NCI-H146 (cell line): ENCODE results near the gene EBF4.
"Not testable (repeated sequence)": the region's sequence is repeated elsewhere in the genome, so short reads cannot be mapped to it uniquely, and the experiment has no call there.

Source experiments
- DNase-seq: peaks from one replicate; lab custom pipeline; 2025; lab: John Stamatoyannopoulos, UW

The EBF4 gene

GRCh38 chr20:2796011-2796660 lies 103.6 kb downstream of the EBF4 start:
- no peak for DNase-seq

DNA sequence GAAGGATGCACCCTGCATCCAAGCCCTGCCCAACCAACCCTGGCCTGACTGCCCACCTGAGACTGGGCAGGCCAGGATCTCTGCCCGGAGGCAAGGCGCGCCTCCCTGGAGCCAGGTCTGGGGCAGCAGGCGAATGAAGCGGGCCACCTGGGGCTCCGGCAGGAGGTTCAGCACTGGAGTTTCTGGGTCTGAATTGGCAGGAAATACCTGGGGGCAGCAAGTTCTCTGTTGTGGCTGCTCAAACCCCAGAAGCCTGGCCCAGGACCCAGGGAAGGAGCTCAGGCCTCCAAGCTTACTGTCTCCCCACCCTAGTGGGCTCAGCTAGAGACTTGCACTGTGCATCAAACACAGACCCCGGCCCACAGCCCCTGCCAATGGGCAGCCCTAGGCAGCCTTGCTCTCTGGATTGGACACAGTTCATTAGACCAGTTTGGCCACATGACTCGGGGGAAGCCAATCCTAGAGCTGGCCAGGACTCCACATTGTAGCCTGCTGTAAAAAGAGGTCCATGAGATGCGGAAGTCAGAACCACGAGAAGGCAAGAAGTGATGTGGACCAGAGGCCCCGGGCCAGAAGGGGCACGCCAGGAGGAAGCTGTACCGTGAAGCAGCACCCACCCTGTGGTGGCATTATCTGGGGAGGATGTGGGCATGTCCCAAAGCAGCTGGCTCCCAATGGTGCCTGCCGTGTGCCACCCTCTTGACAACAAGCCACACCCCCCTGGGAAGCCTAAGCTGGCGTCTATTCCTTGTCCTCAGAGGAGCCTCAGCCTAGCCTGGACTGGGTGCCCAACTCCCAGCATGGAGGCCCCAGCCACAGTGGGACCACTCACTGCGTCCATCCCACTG lies 104.8 kb downstream of the EBF4 start:
- no peak for DNase-seq

- no peak for DNase-seq
Observed at GRCh38 chr20:2798095-2798805, 105.7 kb downstream of the EBF4 start.

DNA sequence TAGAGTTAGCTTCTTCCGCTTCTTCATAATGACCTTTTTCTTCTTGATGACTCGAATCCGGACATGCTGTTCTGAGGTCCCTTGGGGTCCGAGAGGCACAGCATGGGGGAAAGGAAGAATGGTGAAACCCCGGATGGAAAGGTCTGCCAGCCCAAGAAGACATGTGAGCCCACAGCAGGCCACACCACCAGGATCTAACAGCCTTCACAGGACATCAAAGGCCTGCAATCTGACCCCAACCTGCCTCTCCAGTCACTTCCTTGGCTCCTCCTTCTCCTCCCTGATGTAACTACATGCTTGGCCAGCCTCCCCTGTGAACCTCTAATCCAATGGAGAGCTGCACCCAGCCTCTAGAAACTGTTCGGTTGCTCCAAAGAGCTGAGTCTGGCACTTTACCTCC lies 106.2 kb downstream of the EBF4 start:
- DNase-seq = no peak

DNA sequence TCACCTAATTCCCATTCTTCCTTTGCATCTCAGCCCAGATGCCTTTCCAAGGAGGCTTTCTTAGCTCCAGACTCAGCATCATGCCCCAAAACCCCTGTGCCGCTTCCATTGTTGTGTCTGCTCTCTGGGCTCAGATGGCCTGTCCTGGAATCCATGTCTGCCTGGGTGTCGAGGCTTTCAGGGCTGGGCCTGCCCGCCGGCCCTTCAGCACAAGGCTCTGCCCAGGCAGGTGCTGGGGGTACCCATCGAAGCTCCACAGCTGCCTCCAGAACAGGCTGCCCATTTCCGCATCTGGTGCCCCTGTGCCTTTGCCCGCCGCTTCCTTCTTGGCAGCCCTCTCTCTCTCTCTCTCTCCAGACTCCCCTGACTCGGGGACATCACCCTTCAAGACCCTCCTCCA lies 106.7 kb downstream of the EBF4 start:
- DNase-seq = no peak

GRCh38 chr20:2799688-2800520 lies 107.3 kb downstream of the EBF4 start:
- DNase-seq = peak; percentile 56

- DNase-seq = peak; percentile 83
Observed at GRCh38 chr20:2800521-2801285, 108.1 kb downstream of the EBF4 start, which contains the start of gene CPXM1. Gene CPXM1, minus strand, starts transcription at chr20:2800627. Its CDS starts 55 bp downstream, at chr20:2800572.

GRCh38 chr20:2801286-2801728 lies 108.7 kb downstream of the EBF4 start:
- peak; percentile 36 for DNase-seq

- DNase-seq = no peak
Observed at GRCh38 chr20:2804041-2804828, 111.7 kb downstream of the EBF4 start.

DNA sequence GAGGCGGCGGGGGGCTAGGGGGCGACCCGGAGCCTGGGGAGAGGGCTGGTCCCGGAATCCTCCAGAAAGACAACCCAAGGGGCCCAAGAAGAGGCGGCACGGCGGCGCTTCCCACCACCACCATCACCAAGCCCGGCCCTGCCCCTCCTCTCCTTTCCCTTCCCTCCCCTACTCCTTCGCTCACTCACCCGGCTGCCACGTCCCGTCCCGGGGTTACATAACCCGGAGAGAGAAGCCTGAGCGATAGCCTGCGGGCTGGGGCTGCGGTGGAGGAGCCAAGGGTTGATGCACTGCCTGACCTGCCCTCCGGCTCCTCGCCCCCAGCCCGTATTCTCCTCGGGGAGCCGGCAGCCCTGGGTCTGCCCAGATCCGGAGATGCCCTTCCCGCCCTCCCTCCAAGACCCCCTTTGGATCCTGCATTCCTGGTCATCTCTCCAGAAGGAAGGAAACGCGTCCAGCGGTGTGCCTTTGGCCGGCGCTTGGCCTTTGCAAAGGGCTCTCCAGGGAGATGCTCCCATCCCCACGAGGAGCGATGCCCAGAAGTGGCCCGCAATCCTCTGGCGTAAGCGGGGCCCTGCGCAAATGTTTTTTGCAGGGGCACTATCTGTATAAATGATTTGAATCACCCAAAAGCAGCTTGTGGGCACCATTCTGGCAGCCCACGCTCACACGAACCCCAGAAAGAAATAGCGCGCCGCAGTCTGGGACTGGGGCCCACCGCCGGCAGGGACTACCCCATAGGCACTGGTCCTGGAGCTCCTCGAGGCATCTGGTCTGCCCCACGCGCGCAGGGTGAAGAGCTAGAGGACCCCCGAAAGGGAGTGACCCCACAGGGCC lies 112.5 kb downstream of the EBF4 start:
- DNase-seq = no peak

DNA sequence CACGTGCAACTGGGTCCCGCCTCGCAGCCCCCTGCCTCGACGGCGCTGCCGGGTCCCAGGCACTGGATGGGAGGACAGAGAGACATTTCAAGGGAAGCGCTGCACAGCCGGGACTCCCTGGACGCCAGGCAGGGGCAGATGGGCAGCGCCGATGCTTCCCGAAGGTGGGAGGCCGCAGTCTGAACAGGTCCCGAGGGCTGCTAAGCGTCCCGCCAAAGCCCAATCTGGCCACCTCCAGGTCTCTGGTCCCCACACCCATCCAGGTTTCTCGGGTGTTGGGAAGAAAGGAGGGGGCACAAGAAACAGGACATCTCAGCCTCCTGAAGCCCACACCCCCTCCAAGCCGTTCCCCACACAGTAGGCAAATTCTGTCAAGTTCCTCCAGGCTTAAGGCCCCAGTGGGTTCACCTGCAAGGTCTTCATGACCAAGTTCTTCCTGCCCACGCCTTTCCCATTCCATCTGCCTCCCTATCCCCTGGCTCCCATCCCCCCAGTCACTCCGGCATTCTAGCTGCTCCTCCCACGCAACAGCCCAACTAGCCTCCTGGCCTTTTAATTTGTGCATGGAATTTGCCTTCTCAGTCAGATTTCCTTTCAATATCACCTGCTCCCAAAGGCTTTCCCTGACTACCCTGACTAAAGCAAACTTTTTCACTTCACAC lies 113.2 kb downstream of the EBF4 start:
- DNase-seq = no peak

GRCh38 chr20:2806351-2806701 lies 113.7 kb downstream of the EBF4 start:
- no peak for DNase-seq

DNA sequence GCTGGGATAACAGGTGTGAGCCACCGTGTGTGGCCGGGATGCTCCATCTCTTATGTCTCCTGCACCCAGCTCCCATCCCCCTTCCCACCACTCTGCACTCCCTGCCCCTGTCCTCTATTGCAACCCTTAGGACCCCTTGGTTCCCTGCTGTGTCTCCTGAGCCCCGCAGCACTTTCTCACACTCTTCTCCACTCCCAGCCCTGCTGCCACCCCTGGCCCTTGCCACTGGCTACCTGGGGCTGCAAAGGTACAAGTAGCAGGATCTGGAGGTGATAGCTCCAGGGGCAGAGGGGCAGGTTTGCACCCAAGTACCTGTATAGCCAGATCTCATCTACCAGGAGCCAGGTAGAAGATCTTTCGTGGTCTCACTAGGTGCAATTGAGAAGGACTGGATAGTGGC lies 114.4 kb downstream of the EBF4 start:
- no peak for DNase-seq

- DNase-seq = not testable (repeated sequence)
Observed at GRCh38 chr20:2807929-2808328, 115.3 kb downstream of the EBF4 start.

GRCh38 chr20:2809690-2810089 lies 117.1 kb downstream of the EBF4 start:
- no peak for DNase-seq
